OCI-LY1 (cell line): ENCODE results near the gene PPP1R12B.
"Not testable (repeated sequence)": the region's sequence is repeated elsewhere in the genome, so short reads cannot be mapped to it uniquely, and the experiment has no call there.

Experiments
- H2AFZ ChIP-seq: fragments of 200-600 bp; sonication (generic), shearing (Covaris generic); 2 replicates; pipeline ENCODE4 v1.6.0; 2014; ENCODE audit warnings: antibody characterized with exemption, mild to moderate bottlenecking, low read length
- H3F3A ChIP-seq: fragments of 200-600 bp; sonication (generic), shearing (Covaris generic); 2 replicates; pipeline ENCODE4 v1.6.0; 2014; ENCODE audit warnings: mild to moderate bottlenecking, antibody characterized with exemption, low read length, moderate library complexity; ENCODE audit not compliant: insufficient read depth
- H3K27ac ChIP-seq: fragments of 200-600 bp; sonication (generic); 2 replicates; pipeline ENCODE4 v1.5.1; 2014; ENCODE audit warnings: low read length, mixed run types, mild to moderate bottlenecking, low read depth; ENCODE audit not compliant: poor library complexity, severe bottlenecking
- H3K27me3 ChIP-seq: fragments of 200-600 bp; sonication (generic); 2 replicates; pipeline ENCODE4 v1.6.0; 2014; ENCODE audit warnings: antibody characterized with exemption, mild to moderate bottlenecking, low read length, moderate library complexity; ENCODE audit not compliant: insufficient read depth
- H3K36me3 ChIP-seq: fragments of 200-600 bp; sonication (generic); 2 replicates; pipeline ENCODE4 v1.6.1; 2014; ENCODE audit warnings: mild to moderate bottlenecking, antibody characterized with exemption, low read length, moderate library complexity, mixed read lengths; ENCODE audit not compliant: insufficient read depth
- H3K4me1 ChIP-seq: fragments of 200-600 bp; sonication (generic); 2 replicates; pipeline ENCODE4 v1.5.1; 2014; ENCODE audit warnings: mild to moderate bottlenecking, low read length, moderate library complexity; ENCODE audit not compliant: insufficient read depth, severe bottlenecking
- H3K4me2 ChIP-seq: fragments of 200-600 bp; sonication (generic), shearing (Covaris generic); 2 replicates; pipeline ENCODE4 v1.6.1; 2014; ENCODE audit warnings: low read length
- H3K4me3 ChIP-seq: fragments of 200-600 bp; sonication (generic); 2 replicates; pipeline ENCODE4 v1.5.1; 2014; ENCODE audit warnings: low read length, low read depth, mild to moderate bottlenecking, mixed read lengths; ENCODE audit not compliant: poor library complexity, severe bottlenecking
- H3K79me2 ChIP-seq: fragments of 200-600 bp; shearing (Covaris generic); 2 replicates; pipeline ENCODE4 v1.6.1; 2016; ENCODE audit warnings: mixed run types, low read length, mixed read lengths; ENCODE audit not compliant: insufficient read depth
- H3K9ac ChIP-seq: fragments of 200-600 bp; sonication (generic), shearing (Covaris generic); 2 replicates; pipeline ENCODE4 v1.6.1; 2014; ENCODE audit warnings: mild to moderate bottlenecking, low read length, mixed read lengths
- H3K9me2 ChIP-seq: fragments of 200-600 bp; sonication (generic), shearing (Covaris generic); 2 replicates; pipeline ENCODE4 v1.6.1; 2014; ENCODE audit warnings: low read depth, mild to moderate bottlenecking, low read length, mixed read lengths
- H3K9me3 ChIP-seq: fragments of 200-600 bp; shearing (Covaris generic); 2 replicates; pipeline ENCODE4 v1.6.1; 2014; ENCODE audit warnings: low read length, mixed read lengths
- H4K20me1 ChIP-seq: fragments of 200-600 bp; sonication (generic), shearing (Covaris generic); 2 replicates; pipeline ENCODE4 v1.6.0; 2016; ENCODE audit warnings: mild to moderate bottlenecking, low read length; ENCODE audit not compliant: insufficient read depth
- CTCF ChIP-seq: fragments of 200-600 bp; sonication (generic), shearing (Covaris generic); IDR thresholded peaks from 2 replicates; pipeline ENCODE4 v1.5.1; 2017; ENCODE audit warnings: mild to moderate bottlenecking, antibody characterized with exemption, low read length, moderate library complexity, mixed read lengths
- EZH2 ChIP-seq: fragments of 200-600 bp; sonication (generic), shearing (Covaris generic); IDR thresholded peaks from 2 replicates; pipeline ENCODE4 v1.8.0; 2017; ENCODE audit warnings: borderline replicate concordance, mixed run types, mild to moderate bottlenecking, antibody characterized with exemption, low read length, moderate library complexity, mixed read lengths

Gene PPP1R12B

GRCh38 chr1:202613571-202613970 lies 265.1 kb downstream of the PPP1R12B start:
- Histone ChIP-seq H3K9ac (no peak overlapping the region), H3F3A (no peaks in the 10 kb centered on the region), H3K36me3 (no peaks in the 10 kb centered on the region), H3K9me2 (no peaks in the 10 kb centered on the region), H3K79me2 (no peaks in the 10 kb centered on the region), H3K4me3 (no peak overlapping the region), H3K27me3 (0 out of 2 replicates have a peak, but pooled peaks cover 3% of the 10 kb centered on the region), H4K20me1 (no peaks in the 10 kb centered on the region), H2AFZ (no peak overlapping the region), H3K4me1 (peaks cover 10% of the 10 kb centered on the region), H3K9me3 (no peaks in the 10 kb centered on the region), H3K27ac (no peak overlapping the region), H3K4me2 (no peak overlapping the region)
- no peak for TF ChIP-seq EZH2
- TF ChIP-seq CTCF = no peak

- not testable (repeated sequence) for H4K20me1 ChIP-seq, H2AFZ ChIP-seq, H3K9me2 ChIP-seq, H3K27ac ChIP-seq, H3K4me3 ChIP-seq, H3K4me2 ChIP-seq, H3K9me3 ChIP-seq, H3K79me2 ChIP-seq, H3F3A ChIP-seq, H3K27me3 ChIP-seq, H3K9ac ChIP-seq, H3K36me3 ChIP-seq
- peak; percentile 27; the same call in 1 of the 2 replicates for TF ChIP-seq CTCF
- H3K4me1 ChIP-seq = peaks cover 10% of the 10 kb centered on the region
Observed at GRCh38 chr1:202614363-202615207, 266.1 kb downstream of the PPP1R12B start.

GRCh38 chr1:202615208-202615500 lies 266.7 kb downstream of the PPP1R12B start:
- not testable (repeated sequence) for H3K4me2 ChIP-seq

More at GRCh38 chr1:202615208-202615500, 266.7 kb downstream of the PPP1R12B start:
- H3K4me1 ChIP-seq = peaks cover 10% of the 10 kb centered on the region
- H3F3A ChIP-seq, H2AFZ ChIP-seq, H3K4me3 ChIP-seq, H3K9me3 ChIP-seq, H3K9me2 ChIP-seq, H3K36me3 ChIP-seq, H3K9ac ChIP-seq, H3K79me2 ChIP-seq, H3K27me3 ChIP-seq, H3K27ac ChIP-seq, H4K20me1 ChIP-seq: not testable (repeated sequence)
